H1 (cell line): ENCODE data around the gene IRAK3.

Experiments
- MAFK ChIP-seq: IDR thresholded peaks from 2 replicates; pipeline ENCODE4 v1.6.1; 2012; ENCODE audit warnings: low read depth, mild to moderate bottlenecking, improper control_type of control experiment, low read length
- YY1 ChIP-seq: IDR thresholded peaks from 2 replicates; pipeline ENCODE4 v1.6.1; 2011; ENCODE audit warnings: low read depth, mild to moderate bottlenecking, low read length

- TF ChIP-seq MAFK = no peak
- TF ChIP-seq YY1 = no peak
These were observed 12.7 kb upstream of the IRAK3 start for GRCh38 chr12:66176105-66176900.
